ENCODE measurements around the gene GDF7. TPM values are rescaled to one million over a fixed set of nuclear protein-coding genes. Genes with fewer than 3 reads are reported as not detected.

Gene GDF7
- total RNA-seq, 1 experiment from 2014 or later = 0.04 TPM

DNA sequence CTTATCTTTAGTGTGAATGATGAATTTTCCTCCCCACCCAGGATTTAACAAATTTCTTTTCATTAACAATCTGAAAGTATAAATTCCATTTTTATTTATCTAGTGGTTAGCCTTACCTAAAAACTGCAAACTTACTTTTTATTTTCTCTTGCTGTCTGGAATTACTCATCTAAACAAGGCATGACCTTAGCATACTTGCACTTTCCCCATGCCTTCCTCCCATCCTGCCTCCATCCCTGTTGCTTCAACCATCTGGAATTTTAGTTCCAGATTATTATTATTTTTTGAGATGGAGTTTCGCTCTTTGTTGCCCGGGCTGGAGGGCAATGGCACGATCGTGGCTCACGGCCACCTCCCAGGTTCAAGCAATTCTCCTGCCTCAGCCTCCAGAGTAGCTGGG lies 35.6 kb downstream of the GDF7 start:
- Histone ChIP-seq H3K18ac (ENCODE audit: insufficient read length, low read depth, low read length) (no peak overlapping the region), H2BK5ac (ENCODE audit: insufficient read length, low read length) (no peak overlapping the region), H3K9ac (ENCODE audit: extremely low read depth, insufficient read length, low read length) (no peak overlapping the region), H3T11ph (ENCODE audit: low read length) (no peak overlapping the region), H2BK15ac (ENCODE audit: low read depth, low read length) (no peak overlapping the region), H3K23ac (ENCODE audit: insufficient read length, low read depth, low read length) (no peak overlapping the region), H3K9me3 (ENCODE audit: control insufficient read depth, low read depth, low read length) (no peaks in the 10 kb centered on the region), H4K8ac (replicated peaks; ENCODE audit: insufficient read length, low read depth, low read length) (no peak overlapping the region), H4K5ac (ENCODE audit: insufficient read length, low read depth, low read length) (no peak overlapping the region), H4K20me1 (ENCODE audit: control insufficient read depth, insufficient read depth, insufficient read length) (no peaks in the 10 kb centered on the region), H3K79me1 (ENCODE audit: insufficient read depth, low read depth, low read length, poor library complexity, severe bottlenecking) (no peaks in the 10 kb centered on the region), H3K23me2 (ENCODE audit: insufficient read length, low read depth, low read length, poor library complexity, severe bottlenecking) (no peaks in the 10 kb centered on the region), H3K14ac (ENCODE audit: insufficient read depth, low read length) (no peak overlapping the region), H2AFZ (ENCODE audit: low read length) (no peak overlapping the region), H2BK120ac (ENCODE audit: low read depth, low read length, poor library complexity, severe bottlenecking) (no peak overlapping the region), H3K4ac (ENCODE audit: low read depth, low read length) (no peak overlapping the region), H3K79me2 (ENCODE audit: insufficient read depth, low read length) (no peaks in the 10 kb centered on the region), H2BK12ac (ENCODE audit: insufficient read length, low read depth, low read length) (no peak overlapping the region), H4K91ac (ENCODE audit: insufficient read length, low read depth, low read length) (no peak overlapping the region), H2BK20ac (ENCODE audit: low read depth, low read length, poor library complexity, severe bottlenecking) (no peak overlapping the region), H3K4me2 (ENCODE audit: insufficient read depth, insufficient read length, low read length) (no peak overlapping the region), H3K27me3 (ENCODE audit: insufficient read depth, low read length) (no peaks in the 10 kb centered on the region), H3K4me1 (ENCODE audit: insufficient read depth, low read length) (no peaks in the 10 kb centered on the region), H2AK5ac (ENCODE audit: insufficient read length, low read length) (no peak overlapping the region), H3K27ac (ENCODE audit: insufficient read length, low read depth, low read length) (no peak overlapping the region), H3K56ac (ENCODE audit: insufficient read length, low read depth, low read length) (no peak overlapping the region)
- no peak overlapping the region for H3K27ac Mint-ChIP-seq
- TF ChIP-seq, protein P1, sequence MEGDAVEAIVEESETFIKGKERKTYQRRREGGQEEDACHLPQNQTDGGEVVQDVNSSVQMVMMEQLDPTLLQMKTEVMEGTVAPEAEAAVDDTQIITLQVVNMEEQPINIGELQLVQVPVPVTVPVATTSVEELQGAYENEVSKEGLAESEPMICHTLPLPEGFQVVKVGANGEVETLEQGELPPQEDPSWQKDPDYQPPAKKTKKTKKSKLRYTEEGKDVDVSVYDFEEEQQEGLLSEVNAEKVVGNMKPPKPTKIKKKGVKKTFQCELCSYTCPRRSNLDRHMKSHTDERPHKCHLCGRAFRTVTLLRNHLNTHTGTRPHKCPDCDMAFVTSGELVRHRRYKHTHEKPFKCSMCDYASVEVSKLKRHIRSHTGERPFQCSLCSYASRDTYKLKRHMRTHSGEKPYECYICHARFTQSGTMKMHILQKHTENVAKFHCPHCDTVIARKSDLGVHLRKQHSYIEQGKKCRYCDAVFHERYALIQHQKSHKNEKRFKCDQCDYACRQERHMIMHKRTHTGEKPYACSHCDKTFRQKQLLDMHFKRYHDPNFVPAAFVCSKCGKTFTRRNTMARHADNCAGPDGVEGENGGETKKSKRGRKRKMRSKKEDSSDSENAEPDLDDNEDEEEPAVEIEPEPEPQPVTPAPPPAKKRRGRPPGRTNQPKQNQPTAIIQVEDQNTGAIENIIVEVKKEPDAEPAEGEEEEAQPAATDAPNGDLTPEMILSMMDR (conservative IDR thresholded peaks at IDR 0.05) = no peak
- WGBS (ENCODE audit: extremely low coverage, insufficient read length, low lambda C conversion rate) = no CpG with 5 or more reads among the region's 5 CpGs
- H3K27me3 Mint-ChIP-seq (ENCODE audit: low read depth) = no peaks in the 10 kb centered on the region
- no peak for DNase-seq
- no peak overlapping the region for H3K4me3 Mint-ChIP-seq
- peaks cover 0 to 2% (median 0%) of the 10 kb centered on the region in 3 experiments; a peak in 1 of 7 replicates for H3K36me3 Mint-ChIP-seq (ENCODE audit: insufficient read depth in 1 of 3, low read depth in 3 of 3)
- no peaks in the 10 kb centered on the region; a peak in 1 of 5 replicates for H3K9me3 Mint-ChIP-seq
- H3K4me1 Mint-ChIP-seq = peaks cover 3 to 4% of the 10 kb centered on the region in 2 experiments

Measured in H9 (cell line).